B cell (primary cell): ENCODE results near the gene PACSIN3.

Source experiments
- CTCF ChIP-seq: fragments of 200-600 bp; IDR thresholded peaks from one replicate; pipeline ENCODE4 v1.8.0; 2022; ENCODE audit warnings: antibody characterized with exemption, mild to moderate bottlenecking
- EZH2 ChIP-seq: IDR thresholded peaks from 2 replicates; pipeline ENCODE4 v1.6.1; 2012; ENCODE audit warnings: borderline replicate concordance, low read depth, mild to moderate bottlenecking, moderate library complexity, low read length; ENCODE audit not compliant: insufficient read depth, poor library complexity, severe bottlenecking

DNA sequence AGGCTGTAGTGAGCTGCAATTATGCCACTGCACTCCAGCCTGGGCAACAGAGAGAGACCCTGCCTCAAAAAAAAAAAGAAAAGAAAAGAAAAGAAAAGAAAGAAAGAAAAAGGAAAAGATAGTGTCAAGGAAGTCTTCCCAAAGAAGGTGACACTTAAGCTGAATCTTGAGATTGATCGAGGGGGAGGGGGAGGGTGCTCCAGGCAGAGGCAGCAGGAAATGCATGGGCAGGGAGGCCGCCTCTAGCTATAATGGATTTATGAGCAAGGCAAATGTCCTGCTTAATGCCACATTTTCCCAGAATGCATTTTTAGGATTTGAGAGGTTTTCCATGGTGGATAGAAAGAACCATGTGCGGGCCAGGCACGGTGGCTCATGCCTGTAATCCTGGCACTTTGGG is 14.8 kb upstream of the PACSIN3 start:
- TF ChIP-seq CTCF (no peak), EZH2 (no peak)
